AG09309 (cell line): ENCODE results near the gene MYO10.

Experiments used
- DNase-seq: peaks from one replicate; pipeline ENCODE4 v3.0.0-alpha.2; 2010; ENCODE audit warnings: low read depth
- H3K4me3 ChIP-seq: 2 replicates; pipeline ENCODE4 v1.5.1; 2011; ENCODE audit warnings: mild to moderate bottlenecking, low read depth, low read length, moderate library complexity; ENCODE audit not compliant: control insufficient read depth
- TF ChIP-seq, protein P1 (sequence below): IDR thresholded peaks from 2 replicates; pipeline ENCODE4 v1.5.1; 2011; ENCODE audit warnings: mild to moderate bottlenecking, low read depth, low read length, inconsistent platforms; ENCODE audit not compliant: insufficient read depth, control insufficient read depth; ENCODE audit errors: missing control alignments

Gene MYO10

DNA sequence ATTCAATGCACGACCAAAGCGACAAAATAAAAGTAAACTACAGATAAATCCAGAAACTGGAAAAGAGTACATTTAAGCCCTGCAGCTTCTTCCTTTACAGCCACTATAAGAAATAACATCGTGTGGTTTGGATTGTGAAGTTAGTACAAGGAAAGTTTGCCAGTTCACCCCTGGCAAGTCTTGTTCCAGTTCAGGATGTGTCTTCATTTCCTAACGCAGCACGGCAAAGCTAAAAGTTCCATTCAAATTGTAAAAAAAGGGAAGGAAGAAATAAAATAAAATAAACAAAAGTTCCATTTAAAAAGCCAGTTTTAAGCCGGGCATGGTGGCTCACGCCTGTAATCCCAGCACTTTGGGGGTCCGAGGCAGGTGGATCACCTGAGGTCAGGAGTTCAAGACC is 236.0 kb downstream of the MYO10 start:
- H3K4me3 ChIP-seq = no peak overlapping the region
- TF ChIP-seq, protein P1, sequence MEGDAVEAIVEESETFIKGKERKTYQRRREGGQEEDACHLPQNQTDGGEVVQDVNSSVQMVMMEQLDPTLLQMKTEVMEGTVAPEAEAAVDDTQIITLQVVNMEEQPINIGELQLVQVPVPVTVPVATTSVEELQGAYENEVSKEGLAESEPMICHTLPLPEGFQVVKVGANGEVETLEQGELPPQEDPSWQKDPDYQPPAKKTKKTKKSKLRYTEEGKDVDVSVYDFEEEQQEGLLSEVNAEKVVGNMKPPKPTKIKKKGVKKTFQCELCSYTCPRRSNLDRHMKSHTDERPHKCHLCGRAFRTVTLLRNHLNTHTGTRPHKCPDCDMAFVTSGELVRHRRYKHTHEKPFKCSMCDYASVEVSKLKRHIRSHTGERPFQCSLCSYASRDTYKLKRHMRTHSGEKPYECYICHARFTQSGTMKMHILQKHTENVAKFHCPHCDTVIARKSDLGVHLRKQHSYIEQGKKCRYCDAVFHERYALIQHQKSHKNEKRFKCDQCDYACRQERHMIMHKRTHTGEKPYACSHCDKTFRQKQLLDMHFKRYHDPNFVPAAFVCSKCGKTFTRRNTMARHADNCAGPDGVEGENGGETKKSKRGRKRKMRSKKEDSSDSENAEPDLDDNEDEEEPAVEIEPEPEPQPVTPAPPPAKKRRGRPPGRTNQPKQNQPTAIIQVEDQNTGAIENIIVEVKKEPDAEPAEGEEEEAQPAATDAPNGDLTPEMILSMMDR = no peak

DNA sequence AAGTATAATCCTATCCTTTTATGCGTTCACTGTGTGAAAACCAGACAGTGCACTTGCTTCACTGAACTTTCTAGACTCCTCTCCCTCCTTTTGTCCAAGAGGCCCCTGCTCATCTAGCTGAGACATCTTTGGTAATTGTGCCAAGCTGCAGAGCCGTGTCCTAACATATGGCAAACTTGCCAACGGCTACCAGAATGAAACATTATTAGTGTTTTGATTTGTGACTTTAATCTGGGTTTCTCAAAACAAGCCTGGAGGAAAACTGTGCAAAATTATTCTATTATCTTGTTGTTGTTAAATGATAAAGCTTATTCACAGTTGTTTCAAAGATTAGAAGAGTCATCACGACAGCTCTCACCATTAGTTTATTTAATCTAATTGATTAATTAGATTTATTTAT is 240.3 kb downstream of the MYO10 start:
- TF ChIP-seq, protein P1 = no peak
- no peak for DNase-seq
- no peak overlapping the region for H3K4me3 ChIP-seq

More for the DNA sequence above, 236.0 kb downstream of the MYO10 start:
- DNase-seq = no peak

DNA sequence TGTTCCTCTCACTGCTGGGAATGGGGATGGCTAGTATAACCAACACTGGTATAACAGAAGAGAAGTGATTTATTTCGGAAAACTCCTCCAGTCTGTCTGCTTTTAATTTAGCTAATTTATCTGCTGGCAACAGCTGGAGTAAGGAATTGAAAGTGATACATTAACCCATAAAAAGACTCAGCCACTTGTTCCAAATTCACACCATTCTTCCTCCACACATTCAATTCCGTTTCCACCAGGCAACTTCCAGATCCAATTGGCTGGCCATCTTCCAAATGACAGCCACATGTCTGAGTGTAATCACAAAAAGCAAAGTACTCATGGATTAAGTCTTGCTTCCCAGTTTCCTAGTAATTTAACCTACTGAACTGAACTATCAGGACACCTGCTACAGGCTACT is 242.2 kb downstream of the MYO10 start:
- DNase-seq = no peak
- TF ChIP-seq, protein P1 = no peak
- no peak overlapping the region for H3K4me3 ChIP-seq

DNA sequence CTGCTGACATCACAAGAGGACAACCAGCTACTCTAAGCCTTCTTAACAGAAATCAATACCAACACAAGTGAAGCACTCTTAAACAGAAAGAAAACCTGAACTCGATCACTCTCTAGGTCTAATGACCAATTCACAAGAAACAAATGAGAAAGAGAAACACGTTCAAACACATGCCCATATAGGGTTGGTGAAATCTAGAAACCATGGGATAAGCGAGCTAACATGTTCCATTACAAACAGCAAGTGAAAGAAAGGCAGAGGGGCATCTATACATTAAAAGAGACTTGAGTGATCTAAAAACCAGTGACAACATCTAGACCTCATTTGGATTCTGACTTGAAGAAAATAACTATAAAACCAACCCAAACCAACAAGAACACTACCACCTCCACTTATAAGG is 244.4 kb downstream of the MYO10 start:
- H3K4me3 ChIP-seq = no peak overlapping the region
- TF ChIP-seq, protein P1 = no peak
- no peak for DNase-seq

DNA sequence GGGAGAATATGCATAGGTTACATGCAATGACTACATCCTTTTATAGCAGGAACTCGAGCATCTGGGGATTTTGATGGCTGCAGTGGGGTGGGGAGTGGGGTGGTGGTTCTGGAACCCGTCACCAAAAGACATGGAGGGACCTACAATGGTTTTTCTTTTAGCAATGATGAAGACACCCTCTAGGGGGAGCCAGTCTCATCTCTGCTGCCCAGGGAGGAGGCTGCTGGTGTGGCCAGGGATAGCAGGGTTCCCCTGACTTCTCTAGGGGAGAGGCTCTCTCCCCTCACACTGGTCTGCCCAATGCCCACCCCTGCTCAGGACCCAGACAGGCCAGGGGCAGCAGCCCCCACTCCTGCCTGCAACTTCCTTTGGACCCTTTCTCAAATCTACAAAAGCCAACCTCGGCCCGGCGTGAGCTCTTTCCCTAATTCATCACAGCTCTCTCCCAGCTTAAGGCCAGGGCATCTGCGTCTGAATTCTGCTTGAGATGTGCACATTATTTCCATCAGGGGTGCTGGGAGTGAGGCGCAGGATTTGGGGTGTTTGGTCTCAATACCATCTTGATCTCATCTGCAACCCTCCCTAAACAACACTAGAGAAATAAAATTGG is 245.7 kb downstream of the MYO10 start:
- DNase-seq = no peak
- no peak overlapping the region for H3K4me3 ChIP-seq
- TF ChIP-seq, protein P1 = peak; percentile 84

DNA sequence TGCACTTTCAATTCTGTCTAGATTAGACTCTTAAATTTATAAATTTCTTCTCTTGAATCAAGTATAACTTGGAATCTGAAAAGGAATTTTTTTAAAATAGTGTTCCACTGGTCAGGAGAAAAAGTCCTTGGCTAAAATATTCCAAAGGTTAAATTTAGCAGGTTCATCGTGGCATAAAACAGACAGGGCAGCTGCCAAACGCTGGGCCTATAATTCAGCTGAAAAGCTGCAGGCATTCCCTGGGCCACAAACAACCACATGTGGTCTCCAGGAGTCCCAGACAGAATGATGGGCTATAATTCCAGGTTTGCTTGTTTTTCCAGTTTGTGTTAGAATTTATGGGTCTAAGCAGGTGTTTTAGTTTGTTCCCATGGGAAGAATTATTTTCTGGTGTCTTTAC is 248.2 kb downstream of the MYO10 start:
- TF ChIP-seq, protein P1 = no peak
- no peak overlapping the region for H3K4me3 ChIP-seq
- no peak for DNase-seq
